GM23248 (cell line): Measurements from ENCODE around the gene SIPA1L3. TPM values are rescaled to one million over a fixed set of nuclear protein-coding genes. Genes with fewer than 3 reads are reported as not detected.

Experiments used
- DNase-seq: peaks from one replicate; pipeline ENCODE4 v3.0.0-alpha.2; 2015
- H2AFZ ChIP-seq: fragments of 200-600 bp; sonication (generic); 2 replicates; pipeline ENCODE4 v1.6.1; 2016; ENCODE audit warnings: antibody characterized with exemption
- H3F3A ChIP-seq: fragments of 200-600 bp; sonication (generic); 2 replicates; pipeline ENCODE4 v1.6.1; 2016; ENCODE audit warnings: mild to moderate bottlenecking, antibody characterized with exemption, mixed run types; ENCODE audit not compliant: insufficient read depth
- H3K27ac ChIP-seq: fragments of 200-600 bp; sonication (generic); 2 replicates; pipeline ENCODE4 v1.5.1; 2016; ENCODE audit warnings: mild to moderate bottlenecking
- H3K27me3 ChIP-seq: fragments of 200-600 bp; sonication (generic); replicated peaks from 2 replicates; pipeline ENCODE4 v1.6.1; 2016; ENCODE audit warnings: mild to moderate bottlenecking; ENCODE audit not compliant: insufficient read depth
- H3K36me3 ChIP-seq: fragments of 200-600 bp; sonication (generic); 2 replicates; pipeline ENCODE4 v1.6.1; 2016; ENCODE audit warnings: low read depth, mild to moderate bottlenecking
- H3K4me1 ChIP-seq: fragments of 200-600 bp; sonication (generic); 2 replicates; pipeline ENCODE4 v1.6.1; 2016; ENCODE audit warnings: mild to moderate bottlenecking; ENCODE audit not compliant: insufficient read depth
- H3K4me2 ChIP-seq: fragments of 200-600 bp; sonication (generic); one replicate; pipeline ENCODE4 v1.6.1; 2016; ENCODE audit warnings: mild to moderate bottlenecking; ENCODE audit not compliant: unreplicated experiment
- H3K4me3 ChIP-seq: fragments of 200-600 bp; sonication (generic); 2 replicates; pipeline ENCODE4 v1.5.1; 2016; ENCODE audit warnings: mild to moderate bottlenecking
- H3K79me2 ChIP-seq: fragments of 200-600 bp; sonication (generic); 2 replicates; pipeline ENCODE4 v1.6.1; 2016; ENCODE audit warnings: mild to moderate bottlenecking; ENCODE audit not compliant: insufficient read depth
- H3K9ac ChIP-seq: fragments of 200-600 bp; sonication (generic); 2 replicates; pipeline ENCODE4 v1.6.1; 2016; ENCODE audit warnings: mild to moderate bottlenecking
- H3K9me2 ChIP-seq: fragments of 200-600 bp; sonication (generic); 2 replicates; pipeline ENCODE4 v1.6.1; 2016; ENCODE audit warnings: mixed run types, mild to moderate bottlenecking, moderate library complexity; ENCODE audit not compliant: insufficient read depth
- H3K9me3 ChIP-seq: fragments of 200-600 bp; sonication (generic); one replicate; pipeline ENCODE4 v1.6.1; 2017; ENCODE audit warnings: low read depth
- H4K20me1 ChIP-seq: fragments of 200-600 bp; sonication (generic); 2 replicates; pipeline ENCODE4 v1.6.0; 2016; ENCODE audit not compliant: insufficient read depth
- EZH2 ChIP-seq: fragments of 200-600 bp; sonication (generic); IDR thresholded peaks from 2 replicates; pipeline ENCODE4 v1.6.1; 2018; ENCODE audit warnings: antibody characterized with exemption, mild to moderate bottlenecking; ENCODE audit not compliant: insufficient read depth, poor library complexity, severe bottlenecking
- EZH2phosphoT487 ChIP-seq: fragments of 200-600 bp; sonication (generic); IDR thresholded peaks from 2 replicates; pipeline ENCODE4 v1.6.1; 2018; ENCODE audit warnings: antibody characterized with exemption, moderate library complexity, mild to moderate bottlenecking, low read depth; ENCODE audit not compliant: insufficient read depth
- WGBS, 2 experiments: methylation state at CpG; one replicate each; pipeline ENCODE4 v1.1.6; 2015 to 2017; ENCODE audit warnings: low lambda C conversion rate in 2 of 2, low coverage in 1 of 2; ENCODE audit errors: missing lambda C conversion rate in 2 of 2; 5-methylcytosine and 5-hydroxymethylcytosine counted together
- in situ Hi-C: fragments of 300-500 bp; cut with MboI; formaldehyde crosslinking; loops from 2 replicates; pipeline ENCODE4 v1.15.0; 2020
- polyA plus RNA-seq: library from polyadenylated mRNA; unstranded; fragments of >200 nt; fragmentation: Nextera tagmentation; extraction: Ambion mirVana; gene quantifications from 2 replicates; pipeline ENCODE4 v1.2.1, GENCODE V29; 2016
- total RNA-seq: library from RNA; depleted of rRNA; stranded (reverse); fragments of >200 nt; shearing (Covaris generic); gene quantifications from 2 replicates; pipeline ENCODE4 v1.2.3, GENCODE V29; 2014

SIPA1L3 gene
- total and polyA plus RNA-seq, 2 experiments from 2014 or later = 3.7 to 12.1 TPM

DNA sequence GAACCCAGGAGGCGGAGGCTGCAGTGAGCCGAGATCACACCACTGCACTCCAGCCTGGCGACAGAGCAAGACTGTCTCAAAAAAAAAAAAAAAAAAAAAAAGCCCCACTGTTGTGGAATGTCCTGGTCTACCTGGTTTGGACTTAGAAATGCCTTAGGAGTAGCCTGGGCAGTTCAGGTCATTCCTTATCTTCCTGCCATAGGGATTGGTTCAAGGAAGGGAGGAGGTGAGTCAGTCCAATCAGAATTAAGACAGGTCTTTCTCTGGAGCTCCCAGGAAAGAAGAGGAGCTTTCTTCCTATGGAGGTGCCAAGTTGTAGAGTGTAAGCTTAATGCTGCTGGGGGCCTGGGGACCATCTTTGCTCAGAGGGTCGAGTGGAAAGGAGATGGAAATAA, 44.8 kb downstream of the SIPA1L3 start:
- Histone ChIP-seq H3K79me2 (peaks cover 97% of the 10 kb centered on the region), H3K36me3 (no peaks in the 10 kb centered on the region), H3K9me3 (no peaks in the 10 kb centered on the region), H3K4me2 (no peak overlapping the region), H4K20me1 (no peaks in the 10 kb centered on the region), H3K9me2 (no peaks in the 10 kb centered on the region), H3K27ac (no peak overlapping the region), H3K9ac (no peak overlapping the region), H2AFZ (no peak overlapping the region), H3K4me1 (peaks cover 12% of the 10 kb centered on the region), H3F3A (peaks cover 6% of the 10 kb centered on the region; the same call in 1 of the 2 replicates), H3K27me3 (no peaks in the 10 kb centered on the region), H3K4me3 (no peak overlapping the region)
- in situ Hi-C loops = no loop called here
- no peak for DNase-seq
- 83 to 84% methylated on average over 4 of the region's 4 CpGs for WGBS, 2 experiments
- TF ChIP-seq EZH2 = no peak
- no peak for TF ChIP-seq EZH2phosphoT487

DNA sequence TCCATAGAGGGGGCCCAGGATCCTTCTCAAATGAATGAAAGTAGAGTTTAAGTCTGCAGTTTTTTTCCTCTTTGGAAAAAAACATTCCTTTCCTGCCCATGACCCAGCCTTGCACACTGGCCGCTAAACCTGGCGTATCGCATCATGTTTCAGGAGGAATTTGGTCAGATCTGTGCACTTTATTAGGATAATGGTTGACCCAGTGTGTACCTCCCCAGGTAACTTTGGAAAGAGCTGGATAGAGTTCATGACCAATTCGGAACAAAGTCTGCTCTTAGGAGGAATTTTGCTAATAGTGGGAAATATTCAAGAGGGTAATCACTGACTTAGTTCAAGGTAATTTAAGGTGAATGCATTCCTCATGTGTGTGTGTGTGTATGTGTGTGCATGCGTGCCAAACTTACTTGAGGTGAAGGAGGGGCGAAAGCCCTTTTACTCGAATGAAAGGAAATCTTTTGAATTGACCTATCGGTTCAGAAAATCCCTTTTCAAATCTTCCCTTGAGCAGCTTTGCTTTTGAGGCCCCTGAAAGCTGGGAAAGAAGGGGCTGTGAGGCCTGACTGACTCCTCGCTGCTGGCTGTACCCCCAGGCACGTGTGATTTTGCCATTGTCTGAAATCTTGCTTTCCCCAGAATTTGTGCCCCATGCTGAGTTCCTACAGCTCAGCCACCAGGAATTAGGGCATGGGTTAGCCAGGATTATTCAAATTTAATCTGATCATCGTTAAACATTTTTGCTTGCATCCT, 46.3 kb downstream of the SIPA1L3 start:
- Histone ChIP-seq H3K27me3 (no peaks in the 10 kb centered on the region), H3K9me3 (no peaks in the 10 kb centered on the region), H2AFZ (no peak overlapping the region), H3K36me3 (no peaks in the 10 kb centered on the region), H3K9ac (peak overlapping the region; percentile 10; the same call in 1 of the 2 replicates), H3F3A (peaks cover 6% of the 10 kb centered on the region; the same call in 1 of the 2 replicates), H3K4me1 (peaks cover 12% of the 10 kb centered on the region), H4K20me1 (no peaks in the 10 kb centered on the region), H3K9me2 (no peaks in the 10 kb centered on the region), H3K27ac (peak overlapping the region; percentile 2; the same call in 1 of the 2 replicates), H3K4me2 (peak overlapping the region; percentile 16), H3K4me3 (no peak overlapping the region), H3K79me2 (peaks cover 98% of the 10 kb centered on the region)
- WGBS, 2 experiments = 77 to 81% methylated on average over 11 of the region's 11 CpGs
- TF ChIP-seq EZH2 (no peak), EZH2phosphoT487 (no peak)
- DNase-seq = peak; percentile 47
- in situ Hi-C loops = no loop called here

DNA sequence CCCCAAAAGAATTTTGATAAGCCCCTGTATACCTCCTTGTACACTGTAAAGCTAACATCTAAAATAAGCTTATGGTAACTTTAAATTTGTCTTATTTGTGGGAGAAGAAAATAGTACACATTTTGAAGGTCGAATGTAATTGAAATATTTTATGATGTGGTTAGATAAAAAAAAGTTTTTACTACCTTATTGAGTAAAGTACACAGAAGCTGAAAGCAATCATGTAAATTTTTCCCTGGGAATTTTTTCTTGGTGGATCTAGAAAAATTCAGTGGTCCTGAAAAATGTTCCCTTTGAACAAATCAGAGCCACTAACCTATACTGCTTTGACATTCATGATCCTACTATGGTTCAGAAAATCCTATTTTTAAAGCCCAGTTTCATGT, 46.9 kb downstream of the SIPA1L3 start:
- H3K36me3 ChIP-seq = no peaks in the 10 kb centered on the region
- peak overlapping the region; percentile 16 for H3K4me2 ChIP-seq
- no peaks in the 10 kb centered on the region for H3K27me3 ChIP-seq
- H3F3A ChIP-seq = peaks cover 6% of the 10 kb centered on the region; the same call in 1 of the 2 replicates
- no peaks in the 10 kb centered on the region for H4K20me1 ChIP-seq
- peak overlapping the region; percentile 10; the same call in 1 of the 2 replicates for H3K9ac ChIP-seq
- no peak for TF ChIP-seq EZH2phosphoT487
- TF ChIP-seq EZH2 = no peak
- H3K4me3 ChIP-seq = no peak overlapping the region
- no peaks in the 10 kb centered on the region for H3K9me2 ChIP-seq
- DNase-seq = no peak
- H3K27ac ChIP-seq = peak overlapping the region; percentile 2; the same call in 1 of the 2 replicates
- no peaks in the 10 kb centered on the region for H3K9me3 ChIP-seq
- in situ Hi-C loops = no loop called here
- H3K4me1 ChIP-seq = peaks cover 12% of the 10 kb centered on the region
- peaks cover 98% of the 10 kb centered on the region for H3K79me2 ChIP-seq
- H2AFZ ChIP-seq = no peak overlapping the region
- 44 to 45% methylated on average over 1 of the region's 1 CpG for WGBS, 2 experiments

DNA sequence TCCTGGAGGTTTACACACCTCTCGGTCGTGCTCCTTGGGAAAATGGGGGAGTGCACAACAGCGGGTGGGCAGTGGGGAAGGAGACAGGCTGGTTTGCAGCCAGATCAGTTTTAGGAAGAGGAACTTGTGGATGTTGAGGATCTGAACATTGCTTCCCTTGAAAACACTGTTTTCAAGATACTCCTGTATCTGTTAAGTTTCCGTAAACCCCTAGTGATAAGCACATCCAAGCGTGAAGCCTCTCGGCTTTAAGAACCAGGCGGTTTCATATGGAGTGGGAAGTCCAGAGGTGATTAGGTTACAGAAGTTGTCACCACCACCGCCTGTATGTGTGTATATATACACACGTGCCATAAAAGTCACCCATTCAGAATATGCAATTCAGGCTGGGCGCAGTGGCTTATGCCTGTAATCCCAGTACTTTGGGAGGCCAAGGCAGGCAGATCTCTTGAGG, 47.4 kb downstream of the SIPA1L3 start:
- H3K9me2 ChIP-seq = no peaks in the 10 kb centered on the region
- DNase-seq = no peak
- H3K9ac ChIP-seq = no peak overlapping the region
- H3K4me2 ChIP-seq = no peak overlapping the region
- peaks cover 98% of the 10 kb centered on the region for H3K79me2 ChIP-seq
- peaks cover 6% of the 10 kb centered on the region; the same call in 1 of the 2 replicates for H3F3A ChIP-seq
- H3K9me3 ChIP-seq = no peaks in the 10 kb centered on the region
- H3K4me1 ChIP-seq = peaks cover 12% of the 10 kb centered on the region
- 94 to 97% methylated on average over 10 of the region's 10 CpGs for WGBS, 2 experiments
- no peak for TF ChIP-seq EZH2
- no peak for TF ChIP-seq EZH2phosphoT487
- H3K36me3 ChIP-seq = no peaks in the 10 kb centered on the region
- H3K27ac ChIP-seq = 0 out of 2 replicates have a peak overlapping the region, but pooled peaks have one; percentile 2
- H3K4me3 ChIP-seq = no peak overlapping the region
- no peak overlapping the region for H2AFZ ChIP-seq
- no peaks in the 10 kb centered on the region for H3K27me3 ChIP-seq
- in situ Hi-C loops = no loop called here
- no peaks in the 10 kb centered on the region for H4K20me1 ChIP-seq
